ENCODE measurements around the gene BARHL1. TPM values are rescaled to one million over a fixed set of nuclear protein-coding genes. Genes with fewer than 3 reads are reported as not detected.

BARHL1 gene
- total RNA-seq: not detected in 2 replicates

GRCh38 chr9:132582276-132582785, at the start of gene BARHL1:
TSS of gene BARHL1 (plus strand) at chr9:132582606. CDS start at chr9:132582798, 192 bp downstream.

Other genes starting within 250 kb of the BARHL1 start
- 52.4 and 62.9 TPM in 2 replicates for gene SETX, start 227.6 kb upstream of the BARHL1 start, total RNA-seq
- gene TTF1, start 175.8 kb upstream of the BARHL1 start, total RNA-seq: 7.7 and 10.4 TPM in 2 replicates
- gene CFAP77, start 172.4 kb upstream of the BARHL1 start, total RNA-seq: not detected in 2 replicates
- gene DDX31, start 87.4 kb downstream of the BARHL1 start, total RNA-seq: 13.7 and 15.3 TPM in 2 replicates
- gene GTF3C4, start 87.9 kb downstream of the BARHL1 start, total RNA-seq: 10.1 and 10.9 TPM in 2 replicates

Data from tracheal epithelial cell (primary cell).